GM23248 (cell line): Measurements from ENCODE around the gene ONECUT1. TPM values are rescaled to one million over a fixed set of nuclear protein-coding genes. Genes with fewer than 3 reads are reported as not detected.

Source experiments
- DNase-seq: peaks from one replicate; pipeline ENCODE4 v3.0.0-alpha.2; 2015
- H2AFZ ChIP-seq: fragments of 200-600 bp; sonication (generic); 2 replicates; pipeline ENCODE4 v1.6.1; 2016; ENCODE audit warnings: antibody characterized with exemption
- H3F3A ChIP-seq: fragments of 200-600 bp; sonication (generic); 2 replicates; pipeline ENCODE4 v1.6.1; 2016; ENCODE audit warnings: mild to moderate bottlenecking, antibody characterized with exemption, mixed run types; ENCODE audit not compliant: insufficient read depth
- H3K27ac ChIP-seq: fragments of 200-600 bp; sonication (generic); 2 replicates; pipeline ENCODE4 v1.5.1; 2016; ENCODE audit warnings: mild to moderate bottlenecking
- H3K27me3 ChIP-seq: fragments of 200-600 bp; sonication (generic); replicated peaks from 2 replicates; pipeline ENCODE4 v1.6.1; 2016; ENCODE audit warnings: mild to moderate bottlenecking; ENCODE audit not compliant: insufficient read depth
- H3K36me3 ChIP-seq: fragments of 200-600 bp; sonication (generic); 2 replicates; pipeline ENCODE4 v1.6.1; 2016; ENCODE audit warnings: low read depth, mild to moderate bottlenecking
- H3K4me1 ChIP-seq: fragments of 200-600 bp; sonication (generic); 2 replicates; pipeline ENCODE4 v1.6.1; 2016; ENCODE audit warnings: mild to moderate bottlenecking; ENCODE audit not compliant: insufficient read depth
- H3K4me2 ChIP-seq: fragments of 200-600 bp; sonication (generic); one replicate; pipeline ENCODE4 v1.6.1; 2016; ENCODE audit warnings: mild to moderate bottlenecking; ENCODE audit not compliant: unreplicated experiment
- H3K4me3 ChIP-seq: fragments of 200-600 bp; sonication (generic); 2 replicates; pipeline ENCODE4 v1.5.1; 2016; ENCODE audit warnings: mild to moderate bottlenecking
- H3K79me2 ChIP-seq: fragments of 200-600 bp; sonication (generic); 2 replicates; pipeline ENCODE4 v1.6.1; 2016; ENCODE audit warnings: mild to moderate bottlenecking; ENCODE audit not compliant: insufficient read depth
- H3K9ac ChIP-seq: fragments of 200-600 bp; sonication (generic); 2 replicates; pipeline ENCODE4 v1.6.1; 2016; ENCODE audit warnings: mild to moderate bottlenecking
- H3K9me2 ChIP-seq: fragments of 200-600 bp; sonication (generic); 2 replicates; pipeline ENCODE4 v1.6.1; 2016; ENCODE audit warnings: mixed run types, mild to moderate bottlenecking, moderate library complexity; ENCODE audit not compliant: insufficient read depth
- H3K9me3 ChIP-seq: fragments of 200-600 bp; sonication (generic); one replicate; pipeline ENCODE4 v1.6.1; 2017; ENCODE audit warnings: low read depth
- H4K20me1 ChIP-seq: fragments of 200-600 bp; sonication (generic); 2 replicates; pipeline ENCODE4 v1.6.0; 2016; ENCODE audit not compliant: insufficient read depth
- EZH2 ChIP-seq: fragments of 200-600 bp; sonication (generic); IDR thresholded peaks from 2 replicates; pipeline ENCODE4 v1.6.1; 2018; ENCODE audit warnings: antibody characterized with exemption, mild to moderate bottlenecking; ENCODE audit not compliant: insufficient read depth, poor library complexity, severe bottlenecking
- EZH2phosphoT487 ChIP-seq: fragments of 200-600 bp; sonication (generic); IDR thresholded peaks from 2 replicates; pipeline ENCODE4 v1.6.1; 2018; ENCODE audit warnings: antibody characterized with exemption, moderate library complexity, mild to moderate bottlenecking, low read depth; ENCODE audit not compliant: insufficient read depth
- WGBS, 2 experiments: methylation state at CpG; one replicate each; pipeline ENCODE4 v1.1.6; 2015 to 2017; ENCODE audit warnings: low lambda C conversion rate in 2 of 2, low coverage in 1 of 2; ENCODE audit errors: missing lambda C conversion rate in 2 of 2; 5-methylcytosine and 5-hydroxymethylcytosine counted together
- in situ Hi-C: fragments of 300-500 bp; cut with MboI; formaldehyde crosslinking; loops from 2 replicates; pipeline ENCODE4 v1.15.0; 2020
- polyA plus RNA-seq: library from polyadenylated mRNA; unstranded; fragments of >200 nt; fragmentation: Nextera tagmentation; extraction: Ambion mirVana; gene quantifications from 2 replicates; pipeline ENCODE4 v1.2.1, GENCODE V29; 2016
- total RNA-seq: library from RNA; depleted of rRNA; stranded (reverse); fragments of >200 nt; shearing (Covaris generic); gene quantifications from 2 replicates; pipeline ENCODE4 v1.2.3, GENCODE V29; 2014

The ONECUT1 gene
- total and polyA plus RNA-seq, 2 experiments from 2014 or later = not detected

GRCh38 chr15:52805351-52806283 is 15.5 kb upstream of the ONECUT1 start:
- H4K20me1 ChIP-seq = no peaks in the 10 kb centered on the region
- 0 out of 2 replicates have a peak, but pooled peaks have one; percentile 23 for TF ChIP-seq EZH2phosphoT487
- TF ChIP-seq EZH2 = peak; percentile 82
- H3F3A ChIP-seq = no peaks in the 10 kb centered on the region
- peaks cover 7% of the 10 kb centered on the region; the same call in 1 of the 2 replicates for H3K4me1 ChIP-seq
- peaks cover 91% of the 10 kb centered on the region for H3K27me3 ChIP-seq
- no peak overlapping the region for H3K4me2 ChIP-seq
- no peaks in the 10 kb centered on the region for H3K9me2 ChIP-seq
- no peaks in the 10 kb centered on the region for H3K36me3 ChIP-seq
- no peak overlapping the region for H3K4me3 ChIP-seq
- H3K27ac ChIP-seq = no peak overlapping the region
- H3K9ac ChIP-seq = no peak overlapping the region
- H2AFZ ChIP-seq = 0 out of 2 replicates have a peak overlapping the region, but pooled peaks have one; percentile 33
- no peaks in the 10 kb centered on the region for H3K79me2 ChIP-seq
- in situ Hi-C loops = no loop called here
- 11 to 13% methylated on average over 78 to 89 of the region's 93 CpGs for WGBS, 2 experiments
- peak; percentile 32 for DNase-seq
- no peaks in the 10 kb centered on the region for H3K9me3 ChIP-seq

- in situ Hi-C loops = no loop called here
- peak overlapping the region; percentile 55 for H3K4me3 ChIP-seq
- WGBS, 2 experiments = 1 to 2% methylated on average over 25 of the region's 25 CpGs
These were observed 14.5 kb upstream of the ONECUT1 start for GRCh38 chr15:52804526-52805081.

GRCh38 chr15:52803467-52804306 is 13.6 kb upstream of the ONECUT1 start:
- H3K27me3 ChIP-seq = peaks cover 100% of the 10 kb centered on the region
- TF ChIP-seq EZH2phosphoT487 = peak; percentile 48; the same call in 1 of the 2 replicates
- peak; percentile 60 for TF ChIP-seq EZH2
- no peaks in the 10 kb centered on the region for H3K9me3 ChIP-seq
- H4K20me1 ChIP-seq = no peaks in the 10 kb centered on the region
- H3K79me2 ChIP-seq = no peaks in the 10 kb centered on the region
- H3K27ac ChIP-seq = no peak overlapping the region
- no peak overlapping the region for H2AFZ ChIP-seq
- DNase-seq = no peak
- no peak overlapping the region for H3K4me2 ChIP-seq
- H3F3A ChIP-seq = no peaks in the 10 kb centered on the region
- no peak overlapping the region for H3K9ac ChIP-seq
- H3K4me1 ChIP-seq = peaks cover 7% of the 10 kb centered on the region; the same call in 1 of the 2 replicates
- H3K36me3 ChIP-seq = no peaks in the 10 kb centered on the region
- H3K4me3 ChIP-seq = no peak overlapping the region
- in situ Hi-C loops = no loop called here
- 2 to 3% methylated on average over 29 to 49 of the region's 49 CpGs for WGBS, 2 experiments
- no peaks in the 10 kb centered on the region for H3K9me2 ChIP-seq

More at GRCh38 chr15:52804526-52805081, 14.5 kb upstream of the ONECUT1 start:
- H3K79me2 ChIP-seq = no peaks in the 10 kb centered on the region
- no peaks in the 10 kb centered on the region for H3K9me2 ChIP-seq
- H3K9me3 ChIP-seq = no peaks in the 10 kb centered on the region
- peaks cover 99% of the 10 kb centered on the region for H3K27me3 ChIP-seq
- no peak for TF ChIP-seq EZH2
- peak; percentile 60; the same call in 1 of the 2 replicates for TF ChIP-seq EZH2phosphoT487
- no peaks in the 10 kb centered on the region for H4K20me1 ChIP-seq
- H2AFZ ChIP-seq = peak overlapping the region; percentile 77
- DNase-seq = peak; percentile 33
- H3F3A ChIP-seq = no peaks in the 10 kb centered on the region
- no peaks in the 10 kb centered on the region for H3K36me3 ChIP-seq
- peaks cover 7% of the 10 kb centered on the region; the same call in 1 of the 2 replicates for H3K4me1 ChIP-seq
- H3K9ac ChIP-seq = no peak overlapping the region
- no peak overlapping the region for H3K27ac ChIP-seq
- H3K4me2 ChIP-seq = peak overlapping the region; percentile 51

GRCh38 chr15:52803108-52803466 is 13.0 kb upstream of the ONECUT1 start:
- H3K27me3 ChIP-seq = peaks cover 100% of the 10 kb centered on the region
- peaks cover 7% of the 10 kb centered on the region; the same call in 1 of the 2 replicates for H3K4me1 ChIP-seq
- no peak overlapping the region for H3K27ac ChIP-seq
- in situ Hi-C loops = no loop called here
- no peak overlapping the region for H3K9ac ChIP-seq
- no peak overlapping the region for H3K4me3 ChIP-seq
- no peaks in the 10 kb centered on the region for H4K20me1 ChIP-seq
- WGBS, 2 experiments = 25 to 27% methylated on average over 8 of the region's 8 CpGs
- H3K36me3 ChIP-seq = no peaks in the 10 kb centered on the region
- TF ChIP-seq EZH2 = peak; percentile 76
- no peak for TF ChIP-seq EZH2phosphoT487
- H3K4me2 ChIP-seq = no peak overlapping the region
- H3K9me2 ChIP-seq = no peaks in the 10 kb centered on the region
- no peaks in the 10 kb centered on the region for H3K9me3 ChIP-seq
- no peak for DNase-seq
- H2AFZ ChIP-seq = no peak overlapping the region
- no peaks in the 10 kb centered on the region for H3K79me2 ChIP-seq
- H3F3A ChIP-seq = no peaks in the 10 kb centered on the region
